ENCODE measurements around the gene TRIM44. TPM values are rescaled to one million over a fixed set of nuclear protein-coding genes. Genes with fewer than 3 reads are reported as not detected.

TRIM44 gene
- polyA plus RNA-seq, 1 donor (not counting 4 experiments of a cell fraction or from before 2014, with no cell fraction given): 48.3 TPM

DNA sequence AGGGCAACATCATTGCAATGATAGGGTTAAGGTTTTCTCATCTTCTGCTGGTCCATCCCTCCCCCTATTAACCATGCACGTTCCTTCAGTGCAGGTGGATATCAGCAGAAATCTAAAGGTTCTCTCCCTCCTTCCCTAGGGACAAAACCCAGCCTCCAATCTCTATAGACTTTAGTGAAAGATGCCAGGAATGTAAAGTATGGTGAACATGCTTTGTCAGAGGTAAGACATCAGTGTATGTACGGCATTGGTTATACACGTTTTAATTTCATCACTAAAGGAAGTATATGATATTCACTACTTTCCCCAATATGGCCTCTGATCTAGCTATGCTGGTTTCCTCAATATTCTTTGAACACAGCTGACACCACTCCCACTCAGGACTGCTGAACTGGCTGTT is 200.1 kb downstream of the TRIM44 start:
- Histone ChIP-seq H3K27me3 (ENCODE audit: control insufficient read depth, extremely low read depth, insufficient read depth, low read length) (no peaks in the 10 kb centered on the region), H3K4me3 (ENCODE audit: control insufficient read depth in 2 of 3, extremely low read depth in 1 of 3, insufficient read depth in 2 of 3, low read depth in 1 of 3, low read length in 3 of 3) (no peak overlapping the region), H3K4me1 (ENCODE audit: control insufficient read depth, extremely low read depth, insufficient read depth, low read length) (no peaks in the 10 kb centered on the region), H3K9me1 (ENCODE audit: control insufficient read depth, extremely low read depth, insufficient read depth, low read length) (no peaks in the 10 kb centered on the region), H2AFZ (ENCODE audit: control insufficient read depth, low read length) (peak overlapping the region; percentile 5), H3K36me3 (ENCODE audit: control insufficient read depth in 2 of 2, extremely low read depth in 1 of 2, insufficient read depth in 2 of 2, low read length in 2 of 2) (no peaks in the 10 kb centered on the region), H3K27ac (ENCODE audit: control insufficient read depth, insufficient read depth, low read length) (no peak overlapping the region), H3K9me3 (ENCODE audit: control insufficient read depth, low read depth, low read length) (no peaks in the 10 kb centered on the region), H3K9ac (ENCODE audit: control insufficient read depth, extremely low read depth, insufficient read depth, low read length) (no peak overlapping the region), H3K79me2 (ENCODE audit: control insufficient read depth, insufficient read depth, low read length) (no peaks in the 10 kb centered on the region), H3K4me2 (ENCODE audit: control insufficient read depth, extremely low read depth, insufficient read depth, low read depth, low read length) (no peak overlapping the region), H4K20me1 (ENCODE audit: control insufficient read depth, extremely low read depth, insufficient read depth, low read length) (no peaks in the 10 kb centered on the region)
- dilution Hi-C loops (cut with MboI; ENCODE audit: extremely low pct_ligation_motif_present, low sequenced_read_pairs): no loop called here
- TF ChIP-seq EZH2 (IDR thresholded peaks at IDR 0.05; ENCODE audit: low read length): no peak
- TF ChIP-seq, protein P1, sequence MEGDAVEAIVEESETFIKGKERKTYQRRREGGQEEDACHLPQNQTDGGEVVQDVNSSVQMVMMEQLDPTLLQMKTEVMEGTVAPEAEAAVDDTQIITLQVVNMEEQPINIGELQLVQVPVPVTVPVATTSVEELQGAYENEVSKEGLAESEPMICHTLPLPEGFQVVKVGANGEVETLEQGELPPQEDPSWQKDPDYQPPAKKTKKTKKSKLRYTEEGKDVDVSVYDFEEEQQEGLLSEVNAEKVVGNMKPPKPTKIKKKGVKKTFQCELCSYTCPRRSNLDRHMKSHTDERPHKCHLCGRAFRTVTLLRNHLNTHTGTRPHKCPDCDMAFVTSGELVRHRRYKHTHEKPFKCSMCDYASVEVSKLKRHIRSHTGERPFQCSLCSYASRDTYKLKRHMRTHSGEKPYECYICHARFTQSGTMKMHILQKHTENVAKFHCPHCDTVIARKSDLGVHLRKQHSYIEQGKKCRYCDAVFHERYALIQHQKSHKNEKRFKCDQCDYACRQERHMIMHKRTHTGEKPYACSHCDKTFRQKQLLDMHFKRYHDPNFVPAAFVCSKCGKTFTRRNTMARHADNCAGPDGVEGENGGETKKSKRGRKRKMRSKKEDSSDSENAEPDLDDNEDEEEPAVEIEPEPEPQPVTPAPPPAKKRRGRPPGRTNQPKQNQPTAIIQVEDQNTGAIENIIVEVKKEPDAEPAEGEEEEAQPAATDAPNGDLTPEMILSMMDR (optimal IDR thresholded peaks at IDR 0.05 in 1 of 3, IDR thresholded peaks at IDR 0.05 in 1 of 3, conservative IDR thresholded peaks at IDR 0.05 in 1 of 3; ENCODE audit: extremely low read depth in 1 of 3, insufficient read depth in 2 of 3, low read length in 3 of 3): no peak
- DNase-seq (ENCODE audit: low read depth, low spot score) (no peak), FAIRE-seq (no peak)

DNA sequence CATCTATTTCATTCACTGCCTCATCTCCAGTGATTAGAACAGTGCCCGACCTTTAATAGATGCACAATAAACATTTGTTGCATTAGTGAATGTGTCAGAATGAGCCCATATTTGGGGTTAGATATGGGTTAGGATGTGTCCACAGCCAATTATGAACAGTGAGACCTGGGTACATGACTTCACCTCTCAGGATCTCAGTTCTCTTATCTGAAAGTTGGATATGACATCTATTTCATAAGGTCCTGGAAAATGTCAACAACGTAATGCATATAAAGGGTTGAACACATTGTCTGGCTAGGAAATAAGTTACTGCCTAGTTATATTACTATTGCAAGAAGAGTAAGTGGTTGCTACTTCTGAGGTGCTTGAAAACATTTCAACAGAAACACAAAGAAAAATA is 201.6 kb downstream of the TRIM44 start:
- Histone ChIP-seq H3K4me2 (ENCODE audit: control insufficient read depth, extremely low read depth, insufficient read depth, low read depth, low read length) (no peak overlapping the region), H3K9me1 (ENCODE audit: control insufficient read depth, extremely low read depth, insufficient read depth, low read length) (no peaks in the 10 kb centered on the region), H3K27me3 (ENCODE audit: control insufficient read depth, extremely low read depth, insufficient read depth, low read length) (no peaks in the 10 kb centered on the region), H4K20me1 (ENCODE audit: control insufficient read depth, extremely low read depth, insufficient read depth, low read length) (no peaks in the 10 kb centered on the region), H3K9me3 (ENCODE audit: control insufficient read depth, low read depth, low read length) (peaks cover under 1% of the 10 kb centered on the region), H3K4me1 (ENCODE audit: control insufficient read depth, extremely low read depth, insufficient read depth, low read length) (no peaks in the 10 kb centered on the region), H3K4me3 (ENCODE audit: control insufficient read depth in 2 of 3, extremely low read depth in 1 of 3, insufficient read depth in 2 of 3, low read depth in 1 of 3, low read length in 3 of 3) (no peak overlapping the region), H3K79me2 (ENCODE audit: control insufficient read depth, insufficient read depth, low read length) (no peaks in the 10 kb centered on the region), H3K36me3 (ENCODE audit: control insufficient read depth in 2 of 2, extremely low read depth in 1 of 2, insufficient read depth in 2 of 2, low read length in 2 of 2) (no peaks in the 10 kb centered on the region), H3K9ac (ENCODE audit: control insufficient read depth, extremely low read depth, insufficient read depth, low read length) (no peak overlapping the region), H2AFZ (ENCODE audit: control insufficient read depth, low read length) (no peak overlapping the region), H3K27ac (ENCODE audit: control insufficient read depth, insufficient read depth, low read length) (no peak overlapping the region)
- dilution Hi-C loops (cut with MboI; ENCODE audit: extremely low pct_ligation_motif_present, low sequenced_read_pairs): no loop called here
- DNase-seq (ENCODE audit: low read depth, low spot score): no peak
- TF ChIP-seq, protein P1 (optimal IDR thresholded peaks at IDR 0.05 in 1 of 3, IDR thresholded peaks at IDR 0.05 in 1 of 3, conservative IDR thresholded peaks at IDR 0.05 in 1 of 3; ENCODE audit: extremely low read depth in 1 of 3, insufficient read depth in 2 of 3, low read length in 3 of 3): no peak
- no peak for TF ChIP-seq EZH2 (IDR thresholded peaks at IDR 0.05; ENCODE audit: low read length)
- FAIRE-seq: no peak
